ENCODE data around the gene SLC22A6. TPM values are rescaled to one million over a fixed set of nuclear protein-coding genes. Genes with fewer than 3 reads are reported as not detected.
A peak's percentile ranks its signal among the peaks of the same experiment; 100 is the strongest.

Gene SLC22A6
- total and polyA plus RNA-seq, 8 donors: not detected

GRCh38 chr11:62980133-62980760, 4.5 kb downstream of the SLC22A6 start:
- H3K4me1 ChIP-seq: peaks cover 0 to 2% (median 2%) of the 10 kb centered on the region in 4 donors
- no peak for TF ChIP-seq CTCF (IDR thresholded peaks at IDR 0.05)
- no peak for TF ChIP-seq POLR2A (IDR thresholded peaks at IDR 0.05)
- no peak for TF ChIP-seq EP300 (IDR thresholded peaks at IDR 0.05)
- no peak for TF ChIP-seq POLR2AphosphoS5 (IDR thresholded peaks at IDR 0.05)
- intact Hi-C loops (cut with DNase I; ENCODE audit: low total_unique reads): no loop called here
- peak in 1 of 2 donors; percentile 38 for DNase-seq
- 35 to 47% (median 39%) methylated on average over 1 of the region's 1 CpG for WGBS, 5 donors
- no peaks in the 10 kb centered on the region for H3K36me3 ChIP-seq
- no peak overlapping the region for H3K4me3 ChIP-seq
- no peaks in the 10 kb centered on the region for H3K27me3 ChIP-seq
- H3K9me3 ChIP-seq: no peaks in the 10 kb centered on the region
- H3K27ac ChIP-seq: no peak overlapping the region

GRCh38 chr11:62976109-62976508, 8.7 kb downstream of the SLC22A6 start:
- H3K36me3 ChIP-seq: no peaks in the 10 kb centered on the region
- DNase-seq: no peak
- TF ChIP-seq CTCF (IDR thresholded peaks at IDR 0.05) (no peak), POLR2A (IDR thresholded peaks at IDR 0.05) (no peak), EP300 (IDR thresholded peaks at IDR 0.05) (no peak), POLR2AphosphoS5 (IDR thresholded peaks at IDR 0.05) (no peak)
- WGBS, 5 donors: 76 to 90% (median 84%) methylated on average over 5 of the region's 5 CpGs
- H3K9me3 ChIP-seq: no peaks in the 10 kb centered on the region
- H3K4me3 ChIP-seq: no peak overlapping the region
- no peak overlapping the region for H3K27ac ChIP-seq
- intact Hi-C loops (cut with DNase I; ENCODE audit: low total_unique reads): no loop called here
- H3K4me1 ChIP-seq: peaks cover 0 to 11% (median 6%) of the 10 kb centered on the region in 4 donors
- H3K27me3 ChIP-seq: no peaks in the 10 kb centered on the region

GRCh38 chr11:62974848-62975522, 9.8 kb downstream of the SLC22A6 start:
- peak; percentile 72 to 86 for DNase-seq

GRCh38 chr11:62965574-62965973, 19.2 kb downstream of the SLC22A6 start:
- DNase-seq: no peak
- Histone ChIP-seq H3K4me1 (no peaks in the 10 kb centered on the region), H3K4me3 (no peak overlapping the region), H3K27ac (no peak overlapping the region), H3K9me3 (no peaks in the 10 kb centered on the region), H3K36me3 (no peaks in the 10 kb centered on the region), H3K27me3 (no peaks in the 10 kb centered on the region)
- 43 to 77% (median 60%) methylated on average over 2 of the region's 2 CpGs for WGBS, 5 donors
- TF ChIP-seq CTCF (IDR thresholded peaks at IDR 0.05) (no peak), EP300 (IDR thresholded peaks at IDR 0.05) (no peak), POLR2A (IDR thresholded peaks at IDR 0.05) (no peak), POLR2AphosphoS5 (IDR thresholded peaks at IDR 0.05) (no peak)
- intact Hi-C loops (cut with DNase I; ENCODE audit: low total_unique reads): no loop called here

More at GRCh38 chr11:62974848-62975522, 9.8 kb downstream of the SLC22A6 start:
- no peak overlapping the region for H3K4me3 ChIP-seq
- no peak overlapping the region for H3K27ac ChIP-seq
- H3K4me1 ChIP-seq: peaks cover 0 to 11% (median 6%) of the 10 kb centered on the region in 4 donors
- intact Hi-C loops (cut with DNase I; ENCODE audit: low total_unique reads): no loop called here
- H3K27me3 ChIP-seq: no peaks in the 10 kb centered on the region
- 10 to 25% (median 19%) methylated on average over 7 to 9 of the region's 9 CpGs for WGBS, 5 donors
- H3K36me3 ChIP-seq: no peaks in the 10 kb centered on the region
- no peaks in the 10 kb centered on the region for H3K9me3 ChIP-seq
- TF ChIP-seq CTCF (IDR thresholded peaks at IDR 0.05): peak in 5 of 7 experiments; percentile 24 to 53 (median 35)
- TF ChIP-seq EP300 (IDR thresholded peaks at IDR 0.05): no peak
- TF ChIP-seq POLR2AphosphoS5 (IDR thresholded peaks at IDR 0.05): peak in 1 of 3 donors; percentile 23
